WI38 (cell line): ENCODE data around the gene ZMYND8.

Experiments used
- H3K4me3 ChIP-seq: 2 replicates; pipeline ENCODE4 v1.5.1; 2011; ENCODE audit warnings: low read depth, mild to moderate bottlenecking, control low read depth, low read length
- CTCF ChIP-seq: IDR thresholded peaks from 2 replicates; pipeline ENCODE4 v1.5.1; 2012; ENCODE audit warnings: low read depth, mild to moderate bottlenecking, control low read depth, low read length

ZMYND8 gene

GRCh38 chr20:47365023-47365764, 8.7 kb upstream of the ZMYND8 start:
- TF ChIP-seq CTCF: no peak
- H3K4me3 ChIP-seq: no peak overlapping the region

GRCh38 chr20:47362361-47363219, 6.1 kb upstream of the ZMYND8 start:
- H3K4me3 ChIP-seq: no peak overlapping the region
- no peak for TF ChIP-seq CTCF

- TF ChIP-seq CTCF: no peak
- H3K4me3 ChIP-seq: peak overlapping the region; percentile 38
Measured at GRCh38 chr20:47361057-47361915, 4.8 kb upstream of the ZMYND8 start.

GRCh38 chr20:47360297-47361056, 4.0 kb upstream of the ZMYND8 start:
- peak overlapping the region; percentile 38 for H3K4me3 ChIP-seq
- TF ChIP-seq CTCF: no peak

- TF ChIP-seq CTCF: no peak
- no peak overlapping the region for H3K4me3 ChIP-seq
Measured at GRCh38 chr20:47359530-47360296, 3.2 kb upstream of the ZMYND8 start.
